OCI-LY1 (cell line): Measurements from ENCODE around the gene GAPDH.

Experiments used
- CTCF ChIP-seq: fragments of 200-600 bp; sonication (generic), shearing (Covaris generic); IDR thresholded peaks from 2 replicates; pipeline ENCODE4 v1.5.1; 2017; ENCODE audit warnings: mild to moderate bottlenecking, antibody characterized with exemption, low read length, moderate library complexity, mixed read lengths
- EZH2 ChIP-seq: fragments of 200-600 bp; sonication (generic), shearing (Covaris generic); IDR thresholded peaks from 2 replicates; pipeline ENCODE4 v1.8.0; 2017; ENCODE audit warnings: borderline replicate concordance, mixed run types, mild to moderate bottlenecking, antibody characterized with exemption, low read length, moderate library complexity, mixed read lengths

DNA sequence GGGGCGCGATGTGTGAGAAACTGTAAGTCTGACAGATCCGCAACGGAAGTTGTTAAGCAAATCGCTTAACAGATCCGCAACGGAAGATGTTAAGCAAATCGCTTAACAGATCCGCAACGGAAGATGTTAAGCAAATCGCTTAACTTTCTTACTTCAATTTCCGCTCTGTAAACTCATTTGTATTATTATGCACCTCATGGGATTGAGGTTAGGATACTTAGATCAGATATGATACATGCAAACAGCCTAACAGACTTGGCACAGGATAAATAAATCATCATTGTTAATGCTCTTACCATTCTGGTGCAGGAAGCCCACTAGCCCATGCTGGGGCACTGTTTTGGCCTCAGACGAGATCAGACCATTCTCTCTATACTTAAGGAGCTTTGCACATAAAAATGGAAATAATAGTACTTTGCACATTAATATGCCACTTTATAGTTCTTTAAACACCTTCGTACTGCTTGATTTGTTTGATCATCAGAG is 40.0 kb upstream of the GAPDH start:
- peak; percentile 40; the same call in 1 of the 2 replicates for TF ChIP-seq CTCF
- TF ChIP-seq EZH2, result no peak
